Measurements from ENCODE around the gene DUSP2.
"Not testable (repeated sequence)": the region's sequence is repeated elsewhere in the genome, so short reads cannot be mapped to it uniquely, and the experiment has no call there.

Gene DUSP2

GRCh38 chr2:96146881-96147592 lies 1.8 kb upstream of the DUSP2 start:
- DNase-seq, result no peak

GRCh38 chr2:96146153-96146880 lies 1.1 kb upstream of the DUSP2 start:
- DNase-seq, result peak; percentile 93 to 98 (median 97)

- DNase-seq, result peak in 1 of 4 experiments; percentile 55
These were observed 560 bp upstream of the DUSP2 start for GRCh38 chr2:96145848-96146152.

- no peak for DNase-seq
These were observed 682 bp downstream of the DUSP2 start for GRCh38 chr2:96144481-96145035.

GRCh38 chr2:96143848-96144480 lies 1.3 kb downstream of the DUSP2 start:
- DNase-seq, result no peak

GRCh38 chr2:96143231-96143847 lies 1.9 kb downstream of the DUSP2 start:
- no peak for DNase-seq

- peak in 2 of 4 experiments; percentile 43 to 50 for DNase-seq
These were observed 2.8 kb downstream of the DUSP2 start for GRCh38 chr2:96142217-96143113.

- not testable (repeated sequence) for DNase-seq
These were observed 3.6 kb downstream of the DUSP2 start for GRCh38 chr2:96141624-96141967.

GRCh38 chr2:96140941-96141623 lies 4.2 kb downstream of the DUSP2 start:
- DNase-seq, result no peak

- DNase-seq, result no peak
These were observed 6.0 kb downstream of the DUSP2 start for GRCh38 chr2:96139181-96139758.

- peak; percentile 46 to 70 (median 60) for DNase-seq
These were observed 6.8 kb downstream of the DUSP2 start, which contains the start of gene ASTL for GRCh38 chr2:96138179-96139145. Gene ASTL, minus strand, starts transcription at chr2:96138502. Its CDS starts 66 bp downstream, at chr2:96138436.

- DNase-seq, result no peak
These were observed 7.7 kb downstream of the DUSP2 start for GRCh38 chr2:96137321-96138178.

- no peak for DNase-seq
These were observed 9.0 kb downstream of the DUSP2 start for GRCh38 chr2:96136129-96136720.

GRCh38 chr2:96135621-96136020 lies 9.6 kb downstream of the DUSP2 start:
- no peak for DNase-seq

GRCh38 chr2:96135171-96135570 lies 10.1 kb downstream of the DUSP2 start:
- no peak for DNase-seq

- DNase-seq, result no peak
These were observed 10.8 kb downstream of the DUSP2 start for GRCh38 chr2:96134421-96134820.

- no peak for DNase-seq
These were observed 13.2 kb downstream of the DUSP2 start for GRCh38 chr2:96131813-96132745.
